A549 (cell line): ENCODE data around the gene GSK3B.

ENCODE experiments used
- CEBPB ChIP-seq, 2 experiments: fragments of >200 bp in 1 of 2; sonication (Bioruptor Twin) in 1 of 2; formaldehyde crosslinking in 1 of 2; IDR thresholded peaks; 2 replicates each; pipeline ENCODE4 v1.6.1; 2012 to 2016
- CHD2 ChIP-seq: fragments of 150-350 bp; IDR thresholded peaks from 2 replicates; pipeline ENCODE4 v1.6.1; 2014; ENCODE audit warnings: low read length; ENCODE audit not compliant: partially characterized antibody
- EP300 ChIP-seq, 2 experiments: fragments of >200 bp; sonication (Bioruptor Twin); formaldehyde crosslinking; IDR thresholded peaks; 2 replicates in 1 of 2; 3 replicates in 1 of 2; pipeline ENCODE4 v1.6.1; 2016 to 2017
- MAFK ChIP-seq: fragments of 450-650 bp; IDR thresholded peaks from 2 replicates; pipeline ENCODE4 v1.6.1; 2014; ENCODE audit not compliant: partially characterized antibody
- MYC ChIP-seq: IDR thresholded peaks from 2 replicates; pipeline ENCODE4 v1.6.1; 2012; ENCODE audit warnings: mild to moderate bottlenecking, inconsistent platforms, low read length, improper control_type of control experiment, borderline replicate concordance
- POLR2A ChIP-seq: IDR thresholded peaks from 2 replicates; pipeline ENCODE4 v1.6.1; 2012; ENCODE audit warnings: mild to moderate bottlenecking, low read length
- RCOR1 ChIP-seq: fragments of 150-350 bp; IDR thresholded peaks from 2 replicates; pipeline ENCODE4 v1.6.1; 2014; ENCODE audit warnings: antibody characterized with exemption, low read length, low read depth
- RNF2 ChIP-seq: fragments of 200-600 bp; sonication (generic); IDR thresholded peaks from 2 replicates; pipeline ENCODE4 v1.6.1; 2016; ENCODE audit warnings: low read depth, mild to moderate bottlenecking, antibody characterized with exemption, moderate library complexity, borderline replicate concordance
- TF ChIP-seq, protein P1 (sequence below): fragments of >200 bp; sonication (Bioruptor Twin); formaldehyde crosslinking; IDR thresholded peaks from 3 replicates; pipeline ENCODE4 v1.5.1; 2016
- TF ChIP-seq, protein P2 (sequence below): IDR thresholded peaks from 2 replicates; pipeline ENCODE4 v1.6.1; 2012
- TF ChIP-seq, protein P3 (sequence below): IDR thresholded peaks from 2 replicates; pipeline ENCODE4 v1.6.1; 2012
- TF ChIP-seq, protein P4 (sequence below): fragments of 450-650 bp; IDR thresholded peaks from 2 replicates; pipeline ENCODE4 v1.6.1; 2014; ENCODE audit warnings: antibody characterized with exemption

DNA sequence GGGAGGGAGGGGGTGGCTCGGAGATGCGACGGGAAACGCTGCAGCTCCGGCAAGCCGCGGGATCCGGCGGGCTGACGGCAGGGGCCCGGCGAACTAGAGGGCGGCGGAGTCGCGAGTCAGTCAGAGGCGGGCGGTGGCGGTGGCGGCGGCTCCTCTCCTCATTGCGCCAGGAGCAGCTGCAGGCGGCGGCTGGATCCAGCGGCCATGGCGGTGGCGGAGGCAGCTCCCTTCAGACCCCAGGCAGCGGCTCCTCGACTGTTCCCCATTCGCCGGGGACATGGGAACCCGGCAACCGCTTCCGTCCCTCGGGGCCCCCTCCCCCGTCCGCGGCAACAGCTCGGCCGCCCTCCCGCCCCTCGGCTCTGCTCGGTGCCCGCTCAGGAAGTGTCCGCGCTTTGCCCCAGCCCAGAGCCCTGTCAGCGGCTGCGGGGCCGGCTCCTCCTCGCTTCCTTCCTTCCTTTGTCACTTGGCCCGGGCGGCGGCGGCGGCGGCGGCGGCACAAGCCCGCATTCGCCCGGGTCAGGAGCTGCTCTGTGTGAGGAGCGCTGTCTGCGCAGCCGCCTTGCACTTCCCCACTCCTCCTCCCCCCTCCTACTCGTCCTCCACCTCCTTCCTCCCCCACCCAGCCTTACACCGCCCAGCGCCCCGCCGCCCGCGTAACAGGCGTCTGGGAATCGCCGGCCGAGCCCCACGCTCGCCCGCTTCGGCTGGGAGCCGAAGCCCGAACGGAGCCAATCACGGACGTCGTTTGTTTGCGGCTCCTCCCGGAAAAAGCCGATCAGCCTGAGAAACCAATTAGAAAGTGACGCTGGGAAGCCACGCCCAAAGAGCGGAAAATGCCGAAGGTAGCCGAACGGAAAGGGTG lies at the start of gene GSK3B:
- TF ChIP-seq EP300 (IDR thresholded peaks at IDR 0.05) (0 out of 5 replicates have a peak, but pooled peaks of 1 of the 2 experiments have one; percentile 16), RNF2 (no peak), MAFK (no peak), POLR2A (peak; percentile 69), MYC (no peak), RCOR1 (no peak), CHD2 (no peak), CEBPB (IDR thresholded peaks at IDR 0.05) (no peak)
- TF ChIP-seq, protein P1, sequence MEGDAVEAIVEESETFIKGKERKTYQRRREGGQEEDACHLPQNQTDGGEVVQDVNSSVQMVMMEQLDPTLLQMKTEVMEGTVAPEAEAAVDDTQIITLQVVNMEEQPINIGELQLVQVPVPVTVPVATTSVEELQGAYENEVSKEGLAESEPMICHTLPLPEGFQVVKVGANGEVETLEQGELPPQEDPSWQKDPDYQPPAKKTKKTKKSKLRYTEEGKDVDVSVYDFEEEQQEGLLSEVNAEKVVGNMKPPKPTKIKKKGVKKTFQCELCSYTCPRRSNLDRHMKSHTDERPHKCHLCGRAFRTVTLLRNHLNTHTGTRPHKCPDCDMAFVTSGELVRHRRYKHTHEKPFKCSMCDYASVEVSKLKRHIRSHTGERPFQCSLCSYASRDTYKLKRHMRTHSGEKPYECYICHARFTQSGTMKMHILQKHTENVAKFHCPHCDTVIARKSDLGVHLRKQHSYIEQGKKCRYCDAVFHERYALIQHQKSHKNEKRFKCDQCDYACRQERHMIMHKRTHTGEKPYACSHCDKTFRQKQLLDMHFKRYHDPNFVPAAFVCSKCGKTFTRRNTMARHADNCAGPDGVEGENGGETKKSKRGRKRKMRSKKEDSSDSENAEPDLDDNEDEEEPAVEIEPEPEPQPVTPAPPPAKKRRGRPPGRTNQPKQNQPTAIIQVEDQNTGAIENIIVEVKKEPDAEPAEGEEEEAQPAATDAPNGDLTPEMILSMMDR, result no peak
- TF ChIP-seq, protein P2, sequence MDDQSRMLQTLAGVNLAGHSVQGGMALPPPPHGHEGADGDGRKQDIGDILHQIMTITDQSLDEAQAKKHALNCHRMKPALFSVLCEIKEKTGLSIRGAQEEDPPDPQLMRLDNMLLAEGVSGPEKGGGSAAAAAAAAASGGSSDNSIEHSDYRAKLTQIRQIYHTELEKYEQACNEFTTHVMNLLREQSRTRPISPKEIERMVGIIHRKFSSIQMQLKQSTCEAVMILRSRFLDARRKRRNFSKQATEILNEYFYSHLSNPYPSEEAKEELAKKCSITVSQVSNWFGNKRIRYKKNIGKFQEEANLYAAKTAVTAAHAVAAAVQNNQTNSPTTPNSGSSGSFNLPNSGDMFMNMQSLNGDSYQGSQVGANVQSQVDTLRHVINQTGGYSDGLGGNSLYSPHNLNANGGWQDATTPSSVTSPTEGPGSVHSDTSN, result no peak; the same call in none of the 2 replicates
- TF ChIP-seq, protein P3, sequence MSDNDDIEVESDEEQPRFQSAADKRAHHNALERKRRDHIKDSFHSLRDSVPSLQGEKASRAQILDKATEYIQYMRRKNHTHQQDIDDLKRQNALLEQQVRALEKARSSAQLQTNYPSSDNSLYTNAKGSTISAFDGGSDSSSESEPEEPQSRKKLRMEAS, result peak; percentile 17; the same call in 1 of the 2 replicates
- TF ChIP-seq, protein P4, sequence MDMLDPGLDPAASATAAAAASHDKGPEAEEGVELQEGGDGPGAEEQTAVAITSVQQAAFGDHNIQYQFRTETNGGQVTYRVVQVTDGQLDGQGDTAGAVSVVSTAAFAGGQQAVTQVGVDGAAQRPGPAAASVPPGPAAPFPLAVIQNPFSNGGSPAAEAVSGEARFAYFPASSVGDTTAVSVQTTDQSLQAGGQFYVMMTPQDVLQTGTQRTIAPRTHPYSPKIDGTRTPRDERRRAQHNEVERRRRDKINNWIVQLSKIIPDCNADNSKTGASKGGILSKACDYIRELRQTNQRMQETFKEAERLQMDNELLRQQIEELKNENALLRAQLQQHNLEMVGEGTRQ, result no peak
